Upper lobe of left lung (tissue), 4 donors: Measurements from ENCODE around the gene AKIRIN2.

ENCODE experiments used
- CTCF ChIP-seq, 6 experiments: fragments of 450-650 bp in 4 of 6; fragments of 200-600 bp in 2 of 6; sonication (generic) in 2 of 6; IDR thresholded peaks; one replicate each; pipeline ENCODE4 v1.5.1; 2016 to 2019; ENCODE audit warnings: antibody characterized with exemption in 6 of 6
- EP300 ChIP-seq, 4 donors: sonication (generic); formaldehyde crosslinking; IDR thresholded peaks; one replicate each; pipeline ENCODE4 v1.5.1; 2017; ENCODE audit warnings: antibody characterized with exemption in 4 of 4, control low read depth in 2 of 4
- POLR2A ChIP-seq, 4 donors: fragments of 450-650 bp; IDR thresholded peaks; one replicate each; pipeline ENCODE4 v1.5.1; 2016 to 2017; ENCODE audit warnings: antibody characterized with exemption in 4 of 4, mild to moderate bottlenecking in 2 of 4
- POLR2AphosphoS5 ChIP-seq, 2 donors: sonication (generic); formaldehyde crosslinking; IDR thresholded peaks; one replicate each; pipeline ENCODE4 v1.5.1; 2017; ENCODE audit warnings: antibody characterized with exemption in 2 of 2

GRCh38 chr6:87630746-87631145, 71.3 kb downstream of the AKIRIN2 start:
- TF ChIP-seq EP300 (IDR thresholded peaks at IDR 0.05) (no peak), POLR2AphosphoS5 (IDR thresholded peaks at IDR 0.05) (no peak), CTCF (IDR thresholded peaks at IDR 0.05) (no peak), POLR2A (IDR thresholded peaks at IDR 0.05) (no peak)
